GM18520 (cell line): ENCODE measurements around the gene CPNE8.

Source experiments
- ATAC-seq: cut with Tn5 transposase; IDR thresholded peaks from one replicate; pipeline ENCODE4 v1.9.1; 2021; ENCODE audit not compliant: unreplicated experiment

Gene CPNE8

DNA sequence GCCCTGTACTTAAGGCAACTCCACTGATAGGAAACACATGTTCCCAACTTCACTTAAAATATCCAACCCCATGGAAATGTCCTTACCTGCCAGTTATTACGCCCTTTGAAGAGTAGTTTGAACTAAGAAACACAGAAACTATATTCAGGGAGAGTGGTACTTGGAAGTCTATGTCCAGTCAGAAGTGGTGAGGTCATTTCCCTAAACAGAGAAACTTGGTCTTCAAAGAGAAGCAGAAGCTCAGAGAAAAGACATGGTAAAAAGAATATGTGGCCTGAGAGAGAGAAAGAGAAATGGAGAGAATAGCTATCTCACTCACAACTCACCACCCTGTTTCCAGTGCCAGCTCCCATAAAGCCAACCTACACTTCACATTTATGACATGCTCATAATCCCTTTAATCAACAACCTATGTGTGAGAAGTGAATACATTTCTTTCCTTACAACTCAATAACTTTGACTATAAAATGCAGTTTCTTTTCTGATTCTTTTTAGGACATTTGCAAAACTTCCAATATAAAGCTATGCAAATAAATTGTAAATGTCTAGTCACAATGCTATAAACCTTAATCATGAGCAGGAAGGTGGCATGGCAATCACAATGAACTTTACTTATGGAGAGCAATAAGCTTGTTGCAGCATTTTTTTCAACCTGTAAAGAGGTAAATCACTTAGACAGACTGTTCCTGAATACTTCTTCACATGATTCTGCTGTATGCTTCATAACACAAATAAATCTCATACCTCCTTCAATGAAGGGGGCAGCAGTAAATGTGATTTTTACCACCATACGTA lies 67.1 kb downstream of the CPNE8 start:
- ATAC-seq: no peak

DNA sequence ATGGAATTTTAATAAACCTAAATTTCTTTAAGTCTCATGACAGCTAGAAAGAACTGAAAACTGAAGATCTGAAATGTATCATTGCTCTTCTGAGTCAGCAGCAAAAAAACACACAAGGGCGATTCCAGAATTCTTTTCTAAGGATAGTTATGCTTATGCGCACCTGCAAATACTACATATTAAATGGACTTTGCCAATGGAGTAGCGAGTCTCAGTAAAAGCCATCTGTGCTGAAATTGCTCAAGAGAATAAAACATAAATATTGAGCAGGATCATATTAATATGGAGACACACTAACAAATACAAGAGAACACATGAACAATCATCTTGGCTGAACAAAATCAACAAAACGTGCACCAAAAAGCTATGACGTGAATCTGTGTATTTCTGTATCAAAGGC lies 73.7 kb downstream of the CPNE8 start:
- ATAC-seq: no peak

DNA sequence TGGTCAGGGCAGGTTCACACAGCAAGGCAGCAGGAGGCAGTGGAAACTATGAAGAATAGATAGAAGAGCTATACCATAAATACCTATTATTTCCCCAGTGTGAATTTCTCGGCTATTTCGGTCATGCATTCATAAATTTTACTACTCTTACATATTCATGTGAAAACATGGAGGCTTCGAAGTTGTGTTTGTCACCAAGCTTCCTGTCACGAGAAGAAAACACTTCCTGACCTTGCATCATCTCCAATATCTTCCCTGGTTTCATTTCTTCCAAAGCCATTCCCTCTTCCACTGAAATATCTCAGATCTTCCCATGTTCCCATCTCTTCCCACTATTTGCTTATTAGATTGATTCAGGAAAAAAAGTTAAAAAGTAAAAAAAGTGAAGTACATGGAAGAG lies 80.4 kb downstream of the CPNE8 start:
- no peak for ATAC-seq

DNA sequence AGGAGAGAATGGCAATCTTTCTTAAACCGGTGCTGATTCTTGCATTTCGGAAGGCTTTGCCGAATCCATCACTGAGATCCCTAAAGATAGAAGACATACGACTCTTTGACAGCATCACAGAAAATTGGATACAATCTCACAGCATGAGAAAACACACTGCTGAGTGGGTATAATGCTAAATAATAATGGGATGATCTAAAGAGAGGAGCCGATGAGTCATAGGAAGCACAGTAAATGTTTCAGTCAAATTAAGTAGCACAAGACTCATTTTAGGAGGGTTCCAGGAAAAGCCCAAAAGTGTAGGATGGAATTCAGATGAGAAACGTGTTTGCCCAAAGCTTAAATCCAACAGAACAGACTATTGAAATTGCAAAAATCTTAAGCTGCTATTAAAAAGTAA lies 81.7 kb downstream of the CPNE8 start:
- no peak for ATAC-seq

DNA sequence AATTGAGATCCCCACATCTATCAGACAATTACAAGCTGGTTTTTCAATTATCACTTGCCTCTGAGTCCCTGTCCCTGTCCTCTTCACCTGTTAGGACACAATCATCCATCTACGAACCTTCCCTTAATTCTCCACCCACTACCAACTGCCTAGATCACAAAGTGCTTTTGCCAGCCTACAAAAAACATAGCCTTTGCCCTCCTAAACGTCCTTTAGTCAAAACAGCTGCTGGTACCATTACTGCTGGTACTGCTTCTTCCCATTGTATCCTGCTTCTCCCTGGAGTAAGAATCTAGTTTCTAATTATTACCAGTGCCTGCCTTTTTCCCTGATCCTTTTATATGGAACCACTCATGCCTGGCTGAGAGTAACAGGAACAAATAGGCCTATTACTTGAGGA lies 82.1 kb downstream of the CPNE8 start:
- ATAC-seq: no peak

DNA sequence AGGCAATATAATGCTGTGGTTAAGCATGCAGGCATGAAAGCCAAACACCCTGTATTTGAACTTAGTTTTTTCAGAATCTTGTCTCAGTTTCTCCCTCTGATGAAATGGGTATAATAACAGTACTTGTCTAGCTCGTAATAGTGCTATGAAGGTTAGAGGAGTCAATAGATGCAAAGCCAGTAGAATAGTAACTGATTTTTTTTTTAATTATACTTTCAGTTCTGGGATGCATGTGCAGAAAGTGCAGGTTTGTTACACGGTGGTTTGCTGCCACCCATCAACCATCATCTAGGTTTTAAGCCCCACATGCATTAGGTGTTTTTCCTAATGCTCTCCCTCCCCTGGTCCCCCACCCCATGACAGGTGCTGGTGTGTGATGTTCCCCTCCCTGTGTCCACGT lies 87.4 kb downstream of the CPNE8 start:
- ATAC-seq: no peak

DNA sequence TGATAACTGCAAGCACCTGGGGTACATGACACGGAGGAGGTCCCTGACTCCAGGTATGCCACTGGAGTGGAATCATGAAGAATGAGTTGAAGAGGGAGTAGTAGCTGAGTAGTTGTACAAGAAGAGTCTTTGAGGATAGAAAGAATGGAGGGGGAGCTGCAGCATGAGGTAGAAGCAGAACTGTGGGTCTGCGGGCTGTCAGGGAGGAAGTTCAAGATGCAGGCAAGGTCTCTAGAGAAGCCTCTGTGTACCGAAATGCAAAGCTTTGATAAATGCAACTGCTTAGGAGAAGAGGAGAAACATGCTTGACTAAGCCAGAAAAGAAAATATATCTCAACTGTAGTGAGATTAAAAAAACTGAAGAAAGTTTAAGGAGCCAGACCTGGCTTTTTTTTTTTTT lies 91.5 kb downstream of the CPNE8 start:
- ATAC-seq: no peak

DNA sequence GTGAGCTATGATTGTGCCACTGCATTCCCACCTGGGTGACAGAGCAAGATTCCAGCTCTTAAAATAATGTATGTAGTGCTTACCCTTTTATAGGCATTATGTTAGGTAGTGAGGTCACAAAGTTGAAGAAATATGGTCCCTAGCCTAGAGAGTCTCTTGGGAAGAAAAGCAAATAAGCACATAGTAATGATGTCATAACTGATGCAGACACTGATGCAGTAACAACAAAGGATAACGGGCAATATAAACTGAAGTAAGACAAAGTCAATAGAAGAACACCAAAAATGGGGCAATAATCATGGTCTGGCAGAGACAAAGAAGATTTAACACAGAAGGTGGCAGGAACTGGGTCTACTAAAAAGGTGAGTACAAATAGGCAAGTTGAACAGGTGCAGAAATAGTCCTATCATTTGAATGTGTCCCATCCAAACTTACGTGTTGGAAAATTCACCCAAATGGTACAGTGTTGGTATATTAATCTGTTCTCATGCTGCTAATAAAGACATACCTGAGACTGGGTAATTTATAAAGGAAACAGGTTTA lies 93.5 kb downstream of the CPNE8 start:
- ATAC-seq: no peak

DNA sequence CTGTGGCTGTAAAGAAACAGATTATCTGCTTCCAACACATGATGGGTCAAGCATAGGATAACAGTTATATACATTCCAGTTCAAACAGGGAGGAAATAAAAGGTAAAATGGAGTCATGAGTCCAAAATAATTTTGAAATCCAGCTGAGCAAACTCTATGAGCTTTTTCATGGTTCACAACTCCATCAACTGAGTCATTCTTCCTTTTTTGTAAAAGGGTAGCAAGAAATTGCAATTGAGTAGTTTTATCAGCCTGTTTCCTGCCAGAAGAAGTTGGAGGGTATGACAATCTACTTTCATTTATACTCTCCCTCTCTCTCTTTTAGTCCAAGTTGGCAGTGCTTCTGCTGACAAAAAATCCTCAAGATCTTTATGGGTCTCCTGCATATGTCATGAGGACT lies 95.6 kb downstream of the CPNE8 start:
- ATAC-seq: no peak

DNA sequence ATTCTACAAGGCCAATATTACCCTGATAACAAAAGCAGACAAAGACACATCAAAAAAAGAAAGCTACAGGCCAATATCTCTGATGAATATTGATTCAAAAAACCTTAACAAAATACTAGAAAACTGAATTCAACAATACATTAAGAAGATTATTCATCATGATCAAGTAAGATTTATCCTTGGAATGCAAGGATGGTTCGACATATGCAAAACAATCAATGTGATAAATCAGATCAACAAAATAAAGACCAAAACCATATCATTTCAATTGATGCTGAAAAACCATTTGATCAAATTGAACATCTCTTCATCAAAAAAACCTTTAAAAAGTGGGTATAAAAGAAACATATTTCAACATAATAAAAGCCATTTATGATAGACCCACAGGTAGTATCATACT lies 117.3 kb downstream of the CPNE8 start:
- no peak for ATAC-seq

DNA sequence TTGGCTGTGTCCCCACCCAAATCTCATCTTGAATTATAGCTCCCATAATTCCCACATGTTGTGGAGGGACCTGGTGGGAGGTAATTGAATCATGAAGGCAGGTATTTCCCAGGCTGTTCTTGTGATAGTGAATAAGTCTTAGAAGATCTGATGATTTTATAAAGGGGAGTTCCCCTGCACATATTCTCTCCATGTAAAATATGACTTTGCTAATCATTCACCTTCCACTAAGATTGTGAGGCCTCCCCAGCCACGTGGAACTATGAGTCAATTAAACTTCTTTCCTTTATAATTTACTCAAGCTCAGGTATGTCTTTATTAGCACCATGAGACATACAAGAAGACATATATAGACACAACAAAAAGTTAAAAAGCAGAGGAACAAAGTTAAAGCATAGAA lies 120.0 kb downstream of the CPNE8 start:
- ATAC-seq: no peak

DNA sequence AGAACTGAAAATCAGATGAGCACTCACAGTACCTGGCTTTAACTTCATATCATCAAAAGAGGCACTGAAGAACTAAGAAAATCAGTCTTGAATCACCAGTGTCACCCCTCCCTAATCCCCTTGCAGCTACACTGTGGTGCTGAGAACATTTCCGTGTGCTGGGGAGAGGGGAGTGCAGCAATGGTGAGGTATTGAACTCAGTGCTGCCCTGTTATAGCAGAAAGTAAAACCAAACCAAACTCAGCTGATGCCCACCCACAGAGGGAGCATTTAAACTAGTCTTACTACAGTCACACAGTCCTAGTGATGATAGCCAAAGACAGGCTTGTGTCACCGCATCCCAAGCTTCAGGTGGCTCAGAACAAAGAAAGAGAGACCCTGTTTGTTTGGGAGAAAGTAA lies 122.1 kb downstream of the CPNE8 start:
- ATAC-seq: no peak

DNA sequence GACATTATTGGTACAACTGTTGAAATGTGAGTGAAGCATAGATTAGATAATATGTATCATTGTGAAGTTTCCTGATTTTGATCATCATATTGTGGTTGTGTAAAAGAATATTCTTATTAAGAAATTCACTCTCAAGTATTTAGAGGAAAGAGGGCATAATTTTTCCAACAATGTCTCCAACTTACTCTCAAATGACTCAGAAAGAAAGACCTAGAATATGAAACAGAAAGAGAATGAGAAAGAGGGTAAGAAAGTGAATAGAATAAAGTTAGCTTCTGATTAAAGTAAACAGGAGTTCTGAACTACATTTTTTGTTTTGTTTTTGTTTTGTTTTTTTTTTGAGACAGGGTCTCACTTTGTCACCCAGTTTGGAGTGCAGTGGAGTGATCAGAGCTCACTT lies 123.0 kb downstream of the CPNE8 start:
- ATAC-seq: no peak

DNA sequence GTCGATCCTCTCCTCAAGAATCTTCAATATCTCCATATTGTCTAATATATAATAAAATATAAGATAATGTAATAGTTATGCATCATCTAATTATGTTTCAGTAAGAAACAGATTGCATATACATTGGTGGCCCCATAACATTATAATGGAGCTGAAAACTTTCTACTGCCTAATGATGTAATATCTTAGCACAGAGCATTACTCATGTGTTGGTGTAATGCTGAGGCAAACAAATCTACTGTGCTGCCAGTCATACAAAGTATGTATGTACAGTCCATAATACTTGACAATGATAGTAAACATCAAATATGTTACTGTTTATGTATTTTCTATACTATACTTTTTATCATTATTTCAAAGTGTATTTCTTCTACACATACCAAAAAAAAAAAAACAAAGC lies 128.7 kb downstream of the CPNE8 start:
- no peak for ATAC-seq

DNA sequence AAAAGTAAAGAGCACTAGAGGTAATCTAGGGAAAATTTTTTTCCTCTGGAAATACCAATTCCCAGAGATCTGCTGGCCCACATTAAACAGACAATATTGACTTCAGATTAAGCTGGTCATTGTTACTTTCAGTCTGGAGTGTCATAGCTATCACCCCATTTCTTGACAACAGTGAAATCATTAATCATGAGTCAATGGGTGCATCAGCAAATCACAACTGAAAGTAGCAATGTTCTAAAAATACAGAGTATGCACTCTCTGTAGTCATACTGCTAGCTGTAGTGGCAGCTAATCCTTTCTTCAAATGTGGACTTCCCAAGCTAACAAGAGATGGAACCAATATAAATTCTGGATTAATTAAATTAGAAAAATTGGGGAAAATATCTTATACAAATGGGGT lies 129.9 kb downstream of the CPNE8 start:
- peak; percentile 98 for ATAC-seq

DNA sequence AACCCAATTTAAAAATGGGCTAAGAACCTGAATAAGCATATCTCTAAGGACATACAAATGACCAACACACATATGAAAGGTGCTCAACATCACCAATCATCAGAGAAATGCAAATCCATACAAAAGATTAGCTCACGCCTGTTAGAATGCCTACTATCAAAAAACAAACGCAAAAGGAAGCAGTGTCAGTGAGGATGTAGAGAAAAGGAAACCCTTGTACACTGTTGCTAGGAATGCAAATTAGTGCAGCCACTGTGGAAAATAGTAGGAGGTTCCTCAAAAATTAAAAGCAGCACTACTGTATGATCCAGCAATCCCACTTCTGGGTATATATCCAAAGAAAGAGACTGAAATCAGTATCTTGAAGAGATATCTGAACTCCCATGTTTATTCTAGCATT lies 133.0 kb downstream of the CPNE8 start:
- no peak for ATAC-seq

DNA sequence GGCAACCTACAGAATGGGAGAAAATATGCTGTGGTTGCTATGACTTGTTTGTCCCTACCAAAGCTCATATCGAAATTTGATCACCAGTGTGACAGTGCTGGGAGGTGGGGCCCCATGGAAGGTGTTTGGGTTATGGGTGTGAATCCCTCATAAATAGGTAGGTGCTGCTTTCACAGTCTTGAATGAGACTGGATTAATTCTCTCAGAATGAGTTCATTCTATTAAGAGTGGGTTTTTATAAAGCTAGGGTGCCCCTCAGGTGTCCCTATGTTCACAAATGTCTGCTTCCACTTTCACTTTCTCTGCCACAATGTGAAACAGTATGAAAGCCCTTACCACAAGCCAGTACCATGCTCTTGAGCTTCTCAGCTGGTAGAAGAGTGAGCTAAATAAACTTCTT lies 133.5 kb downstream of the CPNE8 start:
- peak; percentile 48 for ATAC-seq

DNA sequence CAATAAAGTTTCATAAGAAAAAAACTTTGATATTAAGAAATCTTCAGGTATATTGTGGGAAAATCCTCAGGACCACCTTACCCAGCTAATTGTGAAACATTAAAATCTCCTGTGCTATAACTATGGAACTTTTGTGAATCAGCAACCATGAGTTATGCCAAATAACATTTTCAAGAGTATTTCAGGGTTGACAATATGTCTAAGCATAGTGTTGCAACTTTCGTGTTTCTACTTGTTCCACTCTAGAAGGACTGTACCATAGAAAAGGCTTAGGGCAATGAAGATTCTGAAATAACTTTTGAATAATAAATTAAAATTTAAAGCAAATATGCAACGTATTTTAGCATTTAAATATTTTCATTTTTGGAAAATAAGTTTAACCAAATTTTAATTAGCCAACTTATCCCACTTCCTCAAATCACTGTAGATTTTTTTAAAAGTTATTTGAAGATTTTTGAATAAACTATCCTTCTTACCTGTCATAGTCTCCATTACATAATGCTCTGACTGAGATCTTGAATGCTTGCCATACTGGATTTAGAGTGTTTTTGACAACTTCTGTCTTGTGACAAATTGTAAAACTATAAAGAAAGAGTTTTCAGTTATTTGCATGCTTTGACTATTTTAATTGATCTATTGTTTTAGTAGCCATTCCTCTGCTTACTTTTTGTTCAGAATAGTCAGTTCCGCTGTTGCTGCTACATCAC lies 143.6 kb downstream of the CPNE8 start:
- no peak for ATAC-seq

DNA sequence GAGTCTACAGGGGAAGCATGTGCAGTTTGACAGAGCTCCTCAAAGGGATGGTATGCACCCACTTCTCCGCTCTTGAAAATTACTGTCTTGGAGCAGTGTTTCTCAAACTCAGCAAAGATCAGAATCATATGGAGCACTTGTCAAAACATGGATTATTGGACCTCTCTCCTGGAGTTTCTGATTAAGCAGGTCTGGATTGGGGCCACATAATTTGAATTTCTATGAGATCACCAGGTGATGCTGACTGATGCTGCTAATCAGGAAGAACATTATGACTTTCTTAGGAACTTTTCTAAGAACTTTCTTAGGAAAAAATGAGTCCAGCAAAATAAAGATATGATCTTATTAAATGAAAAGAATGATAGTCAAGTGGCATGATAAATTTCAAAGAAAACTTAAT lies 144.3 kb downstream of the CPNE8 start:
- no peak for ATAC-seq

DNA sequence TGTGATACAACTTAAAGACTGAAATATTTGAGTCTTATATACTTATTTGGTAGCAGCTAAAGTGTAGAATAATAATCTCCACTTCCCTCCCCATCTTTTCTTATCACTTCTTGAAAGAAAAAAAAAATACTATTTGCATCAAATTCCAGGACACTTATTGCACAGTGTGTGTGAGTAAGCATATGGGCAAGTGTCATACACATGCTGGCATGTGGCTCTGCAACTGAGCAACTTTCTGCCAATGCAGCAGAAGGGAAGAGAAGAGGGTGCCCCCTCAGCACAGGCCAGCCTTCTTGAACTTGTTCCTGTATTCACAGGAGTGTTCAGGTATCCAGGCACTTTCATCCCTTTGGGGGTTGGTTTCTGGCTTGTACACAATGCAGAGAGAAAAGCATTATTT lies 145.8 kb downstream of the CPNE8 start:
- no peak for ATAC-seq

DNA sequence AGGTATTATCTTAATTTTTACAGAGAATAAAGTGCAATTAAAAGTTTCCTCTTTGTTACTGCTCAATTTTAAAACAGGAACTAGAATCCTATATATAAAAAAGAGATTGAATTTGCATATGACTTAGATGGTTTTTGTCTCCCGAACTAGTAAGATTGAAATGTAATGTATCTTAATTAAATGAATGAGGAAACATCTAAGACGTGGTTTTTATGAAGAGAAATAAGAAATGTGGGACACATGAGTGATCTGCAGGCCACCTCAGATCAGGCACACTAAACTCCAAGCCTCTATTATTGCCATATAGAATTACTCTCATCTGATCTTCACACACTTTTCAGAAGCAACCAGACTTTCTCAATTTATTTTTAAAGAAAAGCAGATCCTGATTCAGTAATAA lies 158.6 kb downstream of the CPNE8 start:
- no peak for ATAC-seq

DNA sequence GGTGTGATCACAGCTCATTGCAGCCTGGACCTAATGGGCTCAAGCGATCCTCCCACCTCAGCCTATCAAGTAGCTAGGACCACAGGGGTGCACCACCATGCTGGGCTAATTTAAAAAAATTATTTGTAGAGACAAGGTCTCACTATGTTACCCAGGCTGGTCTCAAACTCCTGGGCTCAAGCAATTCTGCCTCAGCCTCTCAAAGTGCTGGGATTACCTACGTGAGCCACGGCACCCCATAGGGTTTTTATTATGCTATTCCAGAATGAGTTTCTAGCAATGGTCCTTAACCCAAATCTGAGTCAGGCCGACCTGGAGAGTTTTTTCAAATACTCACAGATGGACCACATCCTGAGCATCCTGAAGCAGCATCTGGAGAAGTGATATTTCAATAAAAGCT lies 159.8 kb downstream of the CPNE8 start:
- no peak for ATAC-seq

DNA sequence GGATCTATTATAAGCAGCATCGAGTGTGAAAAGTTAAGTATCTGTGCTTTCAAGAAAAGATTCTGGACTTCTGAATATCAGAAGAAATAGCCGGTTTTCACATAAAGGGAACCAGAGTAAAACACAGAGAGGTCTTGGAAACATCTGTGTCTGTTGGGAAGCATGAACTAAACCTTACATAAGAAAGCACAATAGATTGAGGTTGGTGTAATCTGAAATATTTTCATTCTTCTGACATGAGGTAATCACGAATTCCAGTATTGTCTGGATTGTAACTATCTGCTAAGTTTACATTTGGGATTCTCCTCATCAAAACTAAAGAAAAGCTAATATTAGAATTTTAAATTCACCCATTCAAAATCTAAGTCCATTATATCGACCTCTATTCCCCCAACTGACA lies 161.3 kb downstream of the CPNE8 start:
- ATAC-seq: no peak
